Hematopoietic multipotent progenitor cell (in vitro differentiated cells): ENCODE data around the gene TNIP1. TPM values are rescaled to one million over a fixed set of nuclear protein-coding genes. Genes with fewer than 3 reads are reported as not detected.

ENCODE experiments used
- DNase-seq, 3 donors: peaks; one replicate each; pipeline ENCODE4 v3.0.0-alpha.2; 2011 to 2015; ENCODE audit warnings: low read depth in 2 of 3, low spot score in 2 of 3
- total RNA-seq: library from RNA; depleted of rRNA; stranded (reverse); fragments of >200 nt; gene quantifications from one replicate; pipeline ENCODE4 v1.2.3, GENCODE V29; 2012

Gene TNIP1
- total RNA-seq, 1 donor = 123 TPM

GRCh38 chr5:151067632-151068432 is 13.0 kb downstream of the TNIP1 start:
- DNase-seq = no peak

- DNase-seq = no peak
Observed at GRCh38 chr5:151066920-151067319, 13.9 kb downstream of the TNIP1 start.

GRCh38 chr5:151065609-151066008 is 15.2 kb downstream of the TNIP1 start:
- no peak for DNase-seq

- DNase-seq = no peak
Observed at GRCh38 chr5:151064916-151065499, 15.8 kb downstream of the TNIP1 start.

GRCh38 chr5:151063142-151063989 is 17.5 kb downstream of the TNIP1 start:
- DNase-seq = peak in 1 of 3 donors; percentile 36

- DNase-seq = no peak
Observed at GRCh38 chr5:151062405-151063141, 18.3 kb downstream of the TNIP1 start.

- no peak for DNase-seq
Observed at GRCh38 chr5:151060742-151061141, 20.1 kb downstream of the TNIP1 start.

- peak in 1 of 3 donors; percentile 51 for DNase-seq
Observed at GRCh38 chr5:151058891-151059489, 21.8 kb downstream of the TNIP1 start.

- no peak for DNase-seq
Observed at GRCh38 chr5:151058301-151058700, 22.5 kb downstream of the TNIP1 start.

- DNase-seq = no peak
Observed at GRCh38 chr5:151056379-151057325, 24.2 kb downstream of the TNIP1 start.

- DNase-seq = no peak
Observed at GRCh38 chr5:151055336-151055735, 25.5 kb downstream of the TNIP1 start.

GRCh38 chr5:151054709-151055108 is 26.1 kb downstream of the TNIP1 start:
- DNase-seq = no peak

GRCh38 chr5:151053796-151054462 is 26.9 kb downstream of the TNIP1 start:
- DNase-seq = no peak

GRCh38 chr5:151052836-151053235 is 28.0 kb downstream of the TNIP1 start:
- no peak for DNase-seq

- no peak for DNase-seq
Observed at GRCh38 chr5:151051931-151052608, 28.8 kb downstream of the TNIP1 start.

GRCh38 chr5:151051066-151051930 is 29.5 kb downstream of the TNIP1 start:
- DNase-seq = peak; percentile 41 to 93 (median 78)

- DNase-seq = no peak
Observed at GRCh38 chr5:151048526-151048925, 32.3 kb downstream of the TNIP1 start.
